Thoracic aorta (tissue), 2 donors: ENCODE results near the gene BMP2K. TPM values are rescaled to one million over a fixed set of nuclear protein-coding genes. Genes with fewer than 3 reads are reported as not detected.

ENCODE experiments used
- ATAC-seq: fragments of 150-250 bp; one replicate; pipeline ENCODE4 v1.8.0; 2017; ENCODE audit warnings: low read depth; ENCODE audit not compliant: insufficient number of reproducible peaks, low FRiP score
- DNase-seq: peaks from one replicate; pipeline ENCODE4 v3.0.0-alpha.2; 2020; ENCODE audit warnings: low spot score
- H3K27ac ChIP-seq, 2 donors: fragments of 200-600 bp; sonication (generic); 1 replicate in 1 of 2; 2 replicates in 1 of 2; pipeline ENCODE4 v1.5.1; 2016; ENCODE audit warnings: mild to moderate bottlenecking in 2 of 2, moderate library complexity in 2 of 2
- H3K27me3 ChIP-seq: fragments of 200-600 bp; sonication (generic); replicated peaks from 2 replicates; pipeline ENCODE4 v1.6.0; 2016; ENCODE audit warnings: mild to moderate bottlenecking; ENCODE audit not compliant: insufficient read depth
- H3K36me3 ChIP-seq: fragments of 200-600 bp; sonication (generic); one replicate; pipeline ENCODE4 v1.5.1; 2016
- H3K4me1 ChIP-seq, 2 donors: fragments of 200-600 bp; sonication (generic); 1 replicate in 1 of 2; 2 replicates in 1 of 2; pipeline versions ENCODE4 v1.5.1 to v1.6.0; 2016; ENCODE audit warnings: low read depth in 2 of 2, mild to moderate bottlenecking in 1 of 2; ENCODE audit not compliant: control insufficient read depth in 1 of 2
- H3K4me3 ChIP-seq: fragments of 200-600 bp; sonication (generic); 2 replicates; pipeline ENCODE4 v1.5.1; 2016; ENCODE audit warnings: mild to moderate bottlenecking
- H3K9me3 ChIP-seq: fragments of 200-600 bp; sonication (generic); 2 replicates; pipeline ENCODE4 v1.5.1; 2016
- CTCF ChIP-seq: fragments of 200-600 bp; sonication (generic); IDR thresholded peaks from one replicate; pipeline ENCODE4 v1.5.1; 2019; ENCODE audit warnings: antibody characterized with exemption
- total RNA-seq, 2 donors: library from RNA; depleted of rRNA; stranded (reverse); fragments of >200 nt; gene quantifications; one replicate each; pipeline versions ENCODE4 v1.1.0 to v1.2.3, GENCODE V29; 2016

Gene BMP2K
- total RNA-seq, 2 donors from 2014 or later: 41.8 to 74.4 TPM

- Histone ChIP-seq H3K9me3 (no peaks in the 10 kb centered on the region), H3K4me1 (no peaks in the 10 kb centered on the region), H3K4me3 (no peak overlapping the region), H3K36me3 (no peaks in the 10 kb centered on the region), H3K27me3 (no peaks in the 10 kb centered on the region), H3K27ac (no peak overlapping the region)
- TF ChIP-seq CTCF: no peak
- ATAC-seq (no peak), DNase-seq (no peak)
Measured at GRCh38 chr4:78756776-78757175, 19.4 kb upstream of the BMP2K start.

- DNase-seq: no peak
- no peaks in the 10 kb centered on the region for H3K4me1 ChIP-seq
- H3K27ac ChIP-seq: no peak overlapping the region
- no peaks in the 10 kb centered on the region for H3K36me3 ChIP-seq
- no peak for ATAC-seq
- no peaks in the 10 kb centered on the region for H3K27me3 ChIP-seq
- no peak for TF ChIP-seq CTCF
- H3K4me3 ChIP-seq: no peak overlapping the region
- H3K9me3 ChIP-seq: no peaks in the 10 kb centered on the region
Measured at GRCh38 chr4:78757574-78757973, 18.6 kb upstream of the BMP2K start.

- no peak for TF ChIP-seq CTCF
- ATAC-seq (no peak), DNase-seq (no peak)
- Histone ChIP-seq H3K4me3 (no peak overlapping the region), H3K27me3 (no peaks in the 10 kb centered on the region), H3K4me1 (no peaks in the 10 kb centered on the region), H3K9me3 (no peaks in the 10 kb centered on the region), H3K27ac (no peak overlapping the region), H3K36me3 (no peaks in the 10 kb centered on the region)
Measured at GRCh38 chr4:78758085-78758484, 18.1 kb upstream of the BMP2K start.

GRCh38 chr4:78762529-78762928, 13.6 kb upstream of the BMP2K start:
- ATAC-seq: no peak
- Histone ChIP-seq H3K4me3 (no peak overlapping the region), H3K4me1 (no peaks in the 10 kb centered on the region), H3K36me3 (no peaks in the 10 kb centered on the region), H3K27ac (no peak overlapping the region), H3K27me3 (no peaks in the 10 kb centered on the region), H3K9me3 (no peaks in the 10 kb centered on the region)
- no peak for TF ChIP-seq CTCF
- no peak for DNase-seq

GRCh38 chr4:78763251-78763650, 12.9 kb upstream of the BMP2K start:
- ATAC-seq: no peak
- no peak for TF ChIP-seq CTCF
- no peaks in the 10 kb centered on the region for H3K4me1 ChIP-seq

More at GRCh38 chr4:78763251-78763650, 12.9 kb upstream of the BMP2K start:
- H3K9me3 ChIP-seq: no peaks in the 10 kb centered on the region
- H3K4me3 ChIP-seq: no peak overlapping the region
- DNase-seq: no peak
- H3K36me3 ChIP-seq: no peaks in the 10 kb centered on the region
- no peak overlapping the region for H3K27ac ChIP-seq
- H3K27me3 ChIP-seq: no peaks in the 10 kb centered on the region
